ENCODE results near the gene CARD11.
"Not testable (repeated sequence)": the region's sequence is repeated elsewhere in the genome, so short reads cannot be mapped to it uniquely, and the experiment has no call there.

The CARD11 gene

DNA sequence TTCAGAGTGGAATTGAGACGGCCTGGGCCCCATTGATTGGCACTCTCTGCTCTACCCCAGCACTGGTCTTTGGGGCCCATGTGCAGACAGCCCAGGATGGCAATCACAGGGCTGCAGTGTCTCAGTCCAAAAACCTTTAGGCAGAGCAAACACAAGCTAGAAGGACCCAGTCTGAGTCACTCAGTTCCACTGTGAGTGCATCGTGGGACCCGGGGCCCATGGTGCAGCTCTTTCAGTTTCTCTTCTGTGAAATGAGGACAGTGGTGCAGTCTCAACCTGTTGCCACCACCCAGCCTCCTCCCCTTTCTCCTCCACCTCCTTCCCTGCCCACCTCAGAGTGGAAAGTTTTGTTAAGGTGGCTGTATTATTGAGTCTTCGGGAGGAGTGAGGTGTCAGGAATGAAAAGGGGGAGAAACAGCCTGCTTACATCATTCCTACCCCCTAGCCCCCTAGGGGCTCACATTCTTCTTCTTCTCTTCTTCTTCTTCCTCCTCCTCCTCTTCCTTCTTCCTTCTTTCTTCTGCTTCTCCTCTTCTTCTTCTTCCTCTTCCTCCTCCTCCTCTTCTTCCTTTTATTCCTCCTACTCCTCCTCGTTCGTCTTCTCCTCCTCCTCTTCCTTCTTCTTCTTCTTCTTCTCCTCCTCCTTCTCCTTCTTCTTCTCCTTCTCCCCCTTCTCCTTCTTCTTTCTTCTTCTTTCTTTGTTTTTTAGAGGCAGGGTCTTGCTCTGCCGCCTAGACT is 19.5 kb upstream of the CARD11 start:
- no peak for DNase-seq

DNA sequence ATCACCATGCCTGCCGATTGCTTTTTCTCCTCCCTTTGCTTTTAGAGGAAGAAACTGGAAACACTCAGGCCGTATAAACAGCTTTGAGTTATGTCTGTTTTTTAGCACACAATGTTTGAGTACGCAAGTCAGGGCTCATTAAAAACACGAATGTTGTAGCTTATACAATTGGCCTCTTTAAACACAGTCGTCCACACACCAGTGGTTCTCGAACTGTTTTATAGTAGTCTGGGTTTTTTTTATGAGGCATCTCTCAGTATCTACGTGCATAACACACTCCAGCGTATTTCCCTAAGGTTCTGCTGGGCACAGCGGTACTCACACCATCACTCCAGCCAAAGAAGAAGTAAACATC is 13.4 kb upstream of the CARD11 start:
- DNase-seq: peak; percentile 46

DNA sequence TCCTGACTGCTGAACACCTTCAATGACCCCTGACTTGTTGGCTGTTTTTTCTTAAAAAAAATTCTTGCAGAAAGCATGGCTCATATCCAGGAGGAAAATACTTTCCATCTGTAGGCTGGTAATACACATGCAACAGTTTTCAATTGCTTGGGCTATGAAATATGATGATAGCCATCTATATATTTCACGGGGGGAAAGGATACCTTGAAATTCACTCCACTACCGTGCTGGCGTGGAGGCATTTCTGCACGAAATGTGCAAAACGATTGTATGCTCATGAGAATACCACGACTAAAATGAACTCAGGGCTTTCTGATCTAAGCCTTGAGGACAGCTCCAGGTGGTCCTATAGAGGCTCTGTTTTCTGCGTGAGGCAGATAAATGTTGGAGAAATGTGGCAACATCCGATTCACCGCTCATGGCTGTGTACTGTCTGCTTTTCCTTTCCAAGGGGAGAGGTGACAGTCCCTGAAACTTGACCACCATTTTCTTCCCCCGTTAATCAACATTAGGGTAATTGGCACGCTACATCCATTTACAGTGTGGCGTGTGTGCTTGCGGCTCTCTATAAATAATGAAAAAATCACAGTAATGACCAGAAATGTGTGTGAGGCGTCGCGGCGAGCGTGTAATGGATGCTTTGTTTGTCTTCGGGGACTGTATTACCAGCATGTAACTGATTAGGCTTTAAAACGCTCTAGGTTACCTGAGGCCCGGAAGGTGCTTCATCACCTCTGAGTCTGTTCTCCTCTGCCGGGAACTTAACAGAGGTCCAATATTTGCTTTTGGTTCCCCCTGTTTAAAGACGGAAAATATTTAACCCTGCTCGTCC is 12.8 kb upstream of the CARD11 start:
- DNase-seq: peak; percentile 46

DNA sequence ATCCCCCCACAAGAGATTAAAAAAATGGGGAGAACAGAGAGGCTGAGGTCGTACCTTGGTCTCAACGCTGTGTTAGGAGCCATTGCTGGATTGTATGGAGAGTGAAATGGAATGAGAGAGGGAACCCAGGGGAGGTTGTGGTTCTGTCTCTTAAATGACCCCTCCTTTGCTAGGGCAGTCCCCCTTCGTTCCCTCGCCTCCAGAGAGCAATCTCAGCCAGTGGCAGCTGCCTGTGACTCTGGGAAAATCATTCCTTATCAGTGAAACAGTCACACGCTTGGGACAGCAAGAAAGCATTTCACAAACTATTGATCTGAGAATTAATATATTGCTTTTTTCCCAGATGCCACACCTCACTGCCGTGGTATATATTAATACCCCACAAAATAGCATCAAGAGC is 12.0 kb upstream of the CARD11 start:
- DNase-seq: no peak

DNA sequence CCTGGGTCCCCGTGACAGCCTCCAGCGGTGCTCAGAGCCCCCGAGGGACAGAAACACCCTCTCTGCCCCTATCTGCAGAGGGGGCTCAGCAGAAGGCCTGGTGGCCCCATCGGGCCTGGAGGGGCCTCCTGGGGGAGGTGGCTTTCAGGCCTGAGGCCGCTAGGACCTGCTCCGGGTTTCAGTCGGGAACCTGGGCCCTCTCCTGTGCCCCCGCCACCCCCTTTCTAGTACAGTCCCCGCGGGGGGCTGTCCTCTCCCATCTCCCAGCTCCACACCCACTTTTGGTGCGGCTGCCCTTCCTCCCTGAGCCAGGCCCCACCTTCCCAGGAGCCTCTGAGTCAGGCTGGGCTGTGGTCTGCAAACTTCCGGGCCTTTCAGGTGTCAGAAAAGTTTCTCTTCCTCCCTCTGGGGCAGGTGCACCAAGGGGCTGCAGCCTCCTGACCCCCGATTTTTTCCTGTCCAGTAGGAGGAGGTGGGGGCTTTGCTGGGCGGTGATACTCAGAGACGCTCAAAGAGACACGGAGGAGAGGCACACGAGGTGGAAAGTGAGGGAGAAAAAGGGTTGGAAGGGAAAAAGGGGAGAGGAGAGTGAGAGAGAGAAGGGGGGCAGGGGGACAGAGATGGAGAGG is 692 bp downstream of the CARD11 start:
- DNase-seq: no peak

DNA sequence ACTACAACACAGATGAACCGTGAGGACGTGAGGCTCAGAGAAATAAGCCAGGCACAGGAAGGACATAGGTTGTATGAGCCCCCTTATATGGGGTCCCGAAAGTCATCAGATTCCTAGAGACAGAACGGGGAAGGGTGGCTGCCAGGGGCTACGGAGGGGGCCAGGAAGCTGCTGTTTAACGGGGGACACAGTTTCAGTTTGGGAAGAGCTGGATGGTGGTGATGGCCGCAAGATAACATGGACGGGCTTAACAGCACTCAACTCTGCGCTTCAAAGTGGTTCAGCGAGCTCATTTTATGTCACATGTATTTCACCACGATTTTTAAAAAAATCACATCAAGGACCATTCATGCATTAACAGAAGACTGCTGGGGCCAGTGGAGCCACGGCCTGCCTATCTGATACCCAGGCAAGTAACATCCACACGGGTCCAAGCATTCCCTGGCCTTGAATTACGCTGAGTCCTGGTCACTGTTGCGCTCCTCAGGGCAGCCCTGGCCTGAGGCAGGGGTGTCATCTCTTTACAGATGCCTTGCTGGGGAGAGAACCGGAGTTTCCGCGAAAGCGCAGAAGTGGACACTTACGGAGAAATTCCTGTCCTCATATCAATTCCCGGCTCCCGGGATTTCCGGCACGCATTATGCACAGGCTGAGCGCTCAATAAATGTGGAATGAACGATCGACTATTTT is 1.5 kb downstream of the CARD11 start:
- no peak for DNase-seq

DNA sequence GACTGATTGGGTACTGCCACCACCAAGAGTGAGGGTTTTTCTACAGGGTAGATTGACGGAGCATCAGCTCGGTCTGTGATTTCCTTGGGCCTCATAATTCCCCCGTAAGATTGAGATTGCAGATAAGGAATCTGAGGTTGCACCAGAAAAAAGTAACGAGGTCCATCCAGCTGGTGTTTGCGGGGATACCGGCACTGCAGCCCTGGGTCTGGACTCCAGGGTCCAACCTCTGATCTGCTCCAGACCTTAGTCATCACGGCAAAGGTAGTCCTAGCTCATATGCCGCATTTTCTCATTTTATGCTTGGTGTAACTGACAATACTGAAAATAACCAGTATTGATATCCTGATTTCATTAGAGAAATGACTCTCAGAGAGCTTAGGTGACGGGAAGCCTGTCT is 3.9 kb downstream of the CARD11 start:
- no peak for DNase-seq

DNA sequence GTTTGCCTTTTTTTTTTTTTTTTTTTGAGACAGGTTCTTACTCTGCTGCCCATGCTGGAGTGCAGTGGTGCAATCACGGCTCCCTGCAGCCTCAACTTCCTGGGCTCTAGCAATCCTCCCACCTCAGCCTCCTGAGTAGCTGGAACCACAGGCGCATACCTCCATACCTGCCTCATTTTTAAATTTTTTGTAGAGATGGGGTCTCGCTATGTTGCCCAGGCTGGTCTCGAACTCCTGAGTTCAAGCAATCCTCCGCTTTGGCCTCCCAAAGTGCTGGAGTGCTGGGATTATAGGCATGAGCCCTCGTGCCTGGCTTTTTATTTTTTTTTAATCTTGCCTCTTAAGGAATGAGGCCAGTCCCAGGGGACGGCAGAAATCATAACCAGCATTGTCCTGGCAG is 5.7 kb downstream of the CARD11 start:
- DNase-seq: not testable (repeated sequence)

DNA sequence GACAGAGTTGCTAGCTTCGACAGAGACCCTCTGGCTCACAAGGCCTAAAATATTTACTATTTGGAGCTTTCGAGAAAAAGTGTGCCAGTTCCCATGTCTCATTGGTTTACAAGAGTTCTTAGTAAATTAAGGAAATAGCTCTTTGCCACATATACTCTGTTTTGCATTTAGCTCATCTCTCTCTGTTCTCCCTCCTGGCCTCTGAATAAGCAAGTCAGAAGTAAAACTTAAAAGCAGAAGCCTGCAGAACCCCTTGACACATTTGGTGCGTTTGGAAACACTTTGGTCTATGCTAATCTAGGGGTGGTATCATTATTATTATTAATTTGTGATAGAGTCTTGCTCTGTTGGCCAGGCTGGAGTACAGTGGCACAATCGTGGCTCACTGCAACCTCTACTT is 6.4 kb downstream of the CARD11 start:
- DNase-seq: no peak

DNA sequence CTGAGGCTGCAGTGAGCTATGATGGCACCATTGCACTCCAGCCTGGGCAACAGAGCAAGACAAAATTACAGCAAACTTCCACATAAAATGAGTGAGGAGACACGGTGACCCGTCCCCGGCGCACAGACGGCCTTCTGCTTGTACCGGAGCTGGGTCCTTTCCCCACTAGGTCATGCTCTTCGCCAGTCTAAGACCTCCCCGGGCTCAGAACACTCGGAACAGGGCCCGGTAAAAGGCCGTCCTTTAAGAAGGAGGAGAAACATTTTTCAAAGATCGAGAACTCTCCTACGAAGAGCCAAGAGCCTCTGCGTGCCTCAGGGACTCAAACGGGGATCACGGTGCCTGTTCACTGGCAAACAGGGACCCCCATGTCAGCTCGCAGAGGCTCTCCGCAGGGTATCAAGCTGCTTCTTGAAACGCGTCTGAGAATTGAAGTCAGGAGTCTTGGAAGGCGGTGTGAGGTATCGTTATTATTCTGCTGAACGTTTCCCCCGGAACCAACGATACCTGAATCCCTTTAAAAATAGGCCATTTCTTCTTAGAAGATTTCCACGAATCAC is 9.0 kb downstream of the CARD11 start:
- no peak for DNase-seq

DNA sequence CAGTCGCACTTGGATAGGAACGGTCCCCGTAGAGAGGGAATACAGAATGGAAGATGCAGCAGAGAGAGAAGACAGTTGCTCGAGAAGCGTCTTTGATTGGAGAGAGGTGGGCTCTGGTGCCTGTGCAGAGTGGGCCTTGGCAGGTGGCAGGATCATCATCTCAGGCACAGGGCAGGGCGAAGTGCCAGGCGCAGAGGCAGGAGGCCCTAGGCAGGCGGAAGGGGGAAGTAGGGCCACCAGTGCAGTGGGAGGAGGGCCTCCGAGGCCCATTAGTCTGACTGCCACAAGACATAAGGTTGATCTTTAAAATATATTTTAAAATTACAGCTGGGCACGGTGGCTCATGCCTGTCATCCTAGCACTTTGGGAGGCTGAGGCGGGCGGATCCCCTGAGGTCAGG is 10.1 kb downstream of the CARD11 start:
- peak; percentile 21 for DNase-seq

DNA sequence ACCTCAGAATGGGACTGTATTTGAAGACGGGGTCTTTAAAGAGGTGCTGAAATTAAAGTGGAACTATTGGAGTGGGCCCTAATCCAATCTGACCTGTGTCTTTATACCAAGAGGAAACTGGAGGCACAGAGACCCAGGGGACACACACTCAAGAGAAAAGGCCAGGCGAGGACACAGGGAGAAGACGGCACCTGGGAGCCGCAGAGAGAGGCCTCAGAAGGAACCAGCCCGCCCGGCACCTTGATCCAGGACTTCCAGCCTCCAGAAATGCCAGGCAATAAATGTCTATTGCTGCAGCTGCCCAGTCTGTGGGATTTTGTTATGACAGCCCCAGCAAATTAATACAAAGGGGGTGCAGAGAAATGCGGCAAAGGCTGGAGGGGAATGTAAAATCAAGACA is 10.5 kb downstream of the CARD11 start:
- DNase-seq: no peak

DNA sequence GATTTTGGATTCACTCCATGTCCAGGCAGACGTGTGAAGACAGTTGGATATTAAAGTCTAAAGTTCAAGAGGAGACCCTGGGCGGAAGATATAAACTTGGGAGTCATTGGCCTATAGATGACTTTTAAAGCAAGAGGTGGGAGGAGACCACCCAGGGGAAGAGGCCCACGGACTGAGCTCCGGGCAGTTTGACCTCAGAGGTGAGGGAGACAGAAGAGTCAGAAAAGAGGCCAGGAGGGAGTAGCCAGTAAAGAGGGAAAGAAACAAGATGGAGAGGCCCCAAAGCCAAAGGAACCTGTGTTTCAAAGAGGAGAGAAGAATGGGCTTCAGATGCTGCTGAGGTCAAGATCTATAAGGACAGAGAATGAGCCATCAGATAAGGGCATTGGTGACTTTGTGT is 11.4 kb downstream of the CARD11 start:
- no peak for DNase-seq

DNA sequence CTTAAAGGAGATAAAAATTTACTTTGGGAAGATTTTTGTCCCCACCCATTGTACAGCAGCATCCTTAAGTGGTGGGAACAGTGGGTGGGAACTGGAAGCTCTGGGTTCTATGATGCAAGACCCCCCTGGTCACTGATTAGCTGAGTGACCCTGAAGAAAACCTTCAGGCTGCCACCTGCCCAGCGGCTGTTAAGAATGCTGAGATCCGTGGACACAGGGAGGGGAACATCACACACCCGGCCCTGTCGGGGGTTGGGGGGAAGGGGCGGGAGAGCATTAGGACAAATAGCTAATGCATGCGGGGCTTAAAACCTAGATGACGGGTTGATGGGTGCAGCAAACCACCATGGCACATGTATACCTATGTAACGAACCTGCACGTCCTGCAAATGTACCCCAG is 14.5 kb downstream of the CARD11 start:
- no peak for DNase-seq

DNA sequence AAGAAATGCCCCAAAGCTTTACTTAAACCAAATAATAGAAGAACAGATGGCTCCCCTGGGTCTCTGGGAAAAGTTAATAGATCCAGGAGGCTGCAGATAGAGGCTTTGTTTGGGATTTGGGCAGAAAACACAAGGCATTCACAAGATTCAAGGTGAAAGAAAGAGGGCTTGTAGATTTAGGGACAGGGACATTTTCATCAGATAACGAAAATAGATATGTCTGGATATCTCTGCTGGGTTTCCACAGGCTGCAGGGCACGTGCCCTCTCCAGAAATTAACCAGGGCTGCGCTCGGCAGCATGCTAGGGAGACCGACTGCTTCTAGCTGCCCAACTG is 14.9 kb downstream of the CARD11 start:
- DNase-seq: no peak

DNA sequence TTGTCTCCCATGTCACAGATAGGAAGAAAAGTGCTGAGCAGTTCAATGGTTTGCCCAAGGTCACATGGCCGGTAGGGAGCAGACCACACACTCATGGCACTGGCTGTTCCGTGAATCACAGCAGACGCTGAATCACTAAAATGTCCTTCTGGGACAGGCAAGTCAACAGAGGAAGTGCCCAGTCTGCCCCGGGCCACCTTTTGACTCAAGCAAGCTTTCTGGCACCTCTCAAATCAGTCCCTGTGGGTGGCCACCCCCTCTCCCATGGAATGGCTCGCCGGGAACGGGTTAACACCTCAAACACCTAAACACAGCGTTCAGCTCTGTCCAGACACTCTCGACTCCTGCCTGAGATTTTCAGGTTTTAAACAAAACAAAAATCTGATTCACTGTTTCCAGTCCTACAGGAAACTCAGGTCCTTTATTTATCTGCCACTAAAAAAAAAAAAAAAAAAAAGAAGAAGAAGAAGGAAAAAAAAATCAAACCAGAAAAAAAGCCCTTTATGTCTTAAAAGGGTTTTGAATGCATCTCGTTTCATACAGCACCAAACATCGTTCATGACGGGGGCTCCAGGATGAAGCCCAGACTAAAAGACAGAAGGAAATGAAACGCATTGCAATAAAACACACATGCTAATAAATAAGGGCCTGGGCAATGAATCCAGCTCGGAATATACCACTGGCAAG is 15.5 kb downstream of the CARD11 start:
- DNase-seq: no peak

DNA sequence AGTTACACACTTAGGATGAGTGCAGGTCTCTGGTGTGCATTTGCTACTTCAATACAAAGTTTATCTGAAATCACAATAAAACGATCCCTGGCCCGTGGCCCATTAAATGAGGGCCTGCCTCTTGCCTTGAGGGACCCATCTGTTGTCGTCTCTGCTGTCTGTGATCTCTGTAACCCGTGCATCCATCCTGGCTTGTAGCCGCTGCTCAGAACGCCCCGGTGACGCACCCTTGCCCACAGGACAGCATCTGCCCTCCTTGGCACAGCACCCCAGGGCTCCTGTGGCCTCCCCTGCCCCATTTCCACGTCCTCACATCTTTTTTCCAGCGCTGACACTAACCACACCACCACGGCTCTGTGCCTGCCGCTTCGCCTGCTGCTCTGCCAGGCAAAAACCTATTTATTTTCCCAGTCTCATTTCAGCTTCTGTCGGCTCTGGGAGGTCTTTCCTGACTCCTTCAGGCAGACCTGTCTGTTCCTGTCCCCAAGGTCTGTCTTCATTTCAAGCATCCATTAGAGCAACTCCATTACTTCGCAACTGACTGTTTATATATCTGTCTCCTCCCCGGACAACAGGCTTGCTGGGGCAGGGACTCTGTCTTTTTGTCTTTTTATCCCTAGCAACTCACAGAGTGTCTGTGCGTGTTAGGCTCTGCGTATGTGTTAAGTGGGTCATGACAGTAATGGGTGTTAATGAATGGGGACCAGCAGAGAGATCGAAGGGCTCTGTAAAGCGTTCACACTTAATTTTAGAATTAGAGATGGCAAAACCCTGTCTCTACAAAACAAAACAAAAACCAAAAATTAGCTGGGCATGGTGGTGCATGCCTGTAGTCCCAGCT is 16.4 kb downstream of the CARD11 start:
- no peak for DNase-seq

DNA sequence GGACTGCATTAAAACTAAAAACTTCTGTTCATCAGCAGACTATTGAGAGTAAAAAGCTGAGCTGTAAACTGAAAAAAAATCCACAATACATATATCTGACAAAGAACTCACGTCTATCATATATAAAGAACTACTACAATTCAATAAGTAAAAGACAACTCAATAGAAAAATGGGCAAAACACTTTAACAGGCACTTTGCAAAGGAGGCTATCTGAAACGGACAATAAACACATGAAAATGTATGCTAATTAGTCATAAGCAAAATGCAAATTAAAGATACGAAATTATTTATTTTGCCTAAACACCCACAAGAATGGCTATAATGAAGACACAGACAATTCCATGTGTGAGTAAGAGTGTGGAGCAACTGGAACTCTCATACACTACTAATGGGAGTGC is 18.1 kb downstream of the CARD11 start:
- DNase-seq: no peak

DNA sequence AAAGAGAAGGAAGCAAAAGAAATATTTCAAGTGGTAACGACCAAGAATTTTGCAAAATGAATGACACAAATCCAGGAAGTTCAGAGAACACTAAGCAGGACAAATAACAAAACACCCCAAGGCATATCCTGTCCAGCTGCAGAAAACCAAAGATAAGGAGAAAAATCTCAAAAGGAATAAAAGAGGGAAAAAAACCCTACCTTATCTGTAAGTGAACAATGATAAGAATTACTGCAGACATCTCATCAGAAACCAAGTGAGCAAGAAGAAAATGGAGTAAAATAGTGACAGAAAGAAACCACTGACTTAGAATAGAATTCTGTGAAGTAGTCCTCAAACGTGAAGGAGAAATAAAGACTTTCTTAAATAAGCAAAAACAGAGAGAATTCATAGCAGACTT is 21.8 kb downstream of the CARD11 start:
- DNase-seq: no peak

DNA sequence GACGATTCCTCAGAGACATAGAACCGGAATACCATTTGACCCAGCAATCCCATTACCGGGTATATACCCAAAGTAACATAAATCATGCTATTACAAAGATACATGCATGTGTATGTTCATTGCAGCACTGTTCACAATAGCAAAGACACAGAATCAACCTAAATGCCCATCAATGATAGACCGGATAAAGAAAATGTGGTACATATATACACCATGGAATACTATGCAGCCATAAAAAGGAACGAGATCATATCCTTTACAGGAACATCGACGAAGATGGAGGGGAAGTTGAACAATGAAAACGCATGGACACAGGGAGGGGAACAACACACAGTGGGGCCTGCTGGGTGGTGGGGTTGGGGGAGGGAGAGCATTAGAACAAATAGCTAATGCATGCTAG is 22.4 kb downstream of the CARD11 start:
- DNase-seq: not testable (repeated sequence)

DNA sequence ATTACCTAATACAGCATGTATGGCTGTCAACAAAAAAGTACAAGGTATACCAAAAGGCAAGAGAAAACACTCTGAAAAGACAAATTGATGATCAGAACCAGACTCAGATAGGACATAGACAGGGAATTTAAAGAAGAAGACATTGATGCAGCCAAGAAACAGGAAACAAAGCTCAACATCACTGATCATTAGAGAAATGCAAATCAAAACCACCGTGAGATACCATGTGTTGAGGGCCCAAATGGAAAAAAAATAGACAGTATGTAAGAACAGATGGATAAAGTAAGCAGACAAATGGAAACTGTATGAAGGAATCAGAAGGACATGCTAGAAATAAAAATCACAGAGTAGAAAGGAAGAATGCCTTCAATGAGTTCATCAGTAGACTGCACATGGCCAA is 23.3 kb downstream of the CARD11 start:
- DNase-seq: no peak

DNA sequence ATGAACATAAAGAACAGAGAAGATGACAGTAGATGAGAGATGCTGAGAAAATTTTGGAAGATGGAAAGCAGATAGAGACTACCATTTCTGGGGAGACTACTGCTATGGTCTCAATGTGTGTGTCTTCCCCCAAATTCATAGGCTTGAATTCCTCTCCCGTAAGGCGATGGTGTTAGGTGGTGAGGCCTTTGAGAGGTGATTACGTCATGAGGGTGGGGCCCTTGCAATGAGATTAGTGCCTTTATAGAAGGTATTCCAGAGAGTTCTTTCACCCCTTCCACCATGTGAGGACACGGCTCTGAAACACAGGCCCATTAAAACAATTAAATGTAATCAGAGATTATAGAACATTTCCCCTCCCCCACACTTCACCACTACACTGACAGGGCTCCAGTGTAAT is 23.9 kb downstream of the CARD11 start:
- DNase-seq: no peak
